ENCODE results near the gene PRDM5.

GRCh38 chr4:120963449-120963848, 40.9 kb upstream of the PRDM5 start:
- TF ChIP-seq CTCF (IDR thresholded peaks at IDR 0.05; ENCODE audit: insufficient read depth, low read depth, low read length) (no peak), EZH2 (IDR thresholded peaks at IDR 0.05; ENCODE audit: insufficient read depth, low read length) (no peak)
